ENCODE data around the gene ECSIT. TPM values are rescaled to one million over a fixed set of nuclear protein-coding genes. Genes with fewer than 3 reads are reported as not detected.
A peak's percentile ranks its signal among the peaks of the same experiment; 100 is the strongest.

Gene ECSIT
- total and polyA plus RNA-seq, 2 experiments from 2014 or later, result 36.6 to 66.5 TPM

DNA sequence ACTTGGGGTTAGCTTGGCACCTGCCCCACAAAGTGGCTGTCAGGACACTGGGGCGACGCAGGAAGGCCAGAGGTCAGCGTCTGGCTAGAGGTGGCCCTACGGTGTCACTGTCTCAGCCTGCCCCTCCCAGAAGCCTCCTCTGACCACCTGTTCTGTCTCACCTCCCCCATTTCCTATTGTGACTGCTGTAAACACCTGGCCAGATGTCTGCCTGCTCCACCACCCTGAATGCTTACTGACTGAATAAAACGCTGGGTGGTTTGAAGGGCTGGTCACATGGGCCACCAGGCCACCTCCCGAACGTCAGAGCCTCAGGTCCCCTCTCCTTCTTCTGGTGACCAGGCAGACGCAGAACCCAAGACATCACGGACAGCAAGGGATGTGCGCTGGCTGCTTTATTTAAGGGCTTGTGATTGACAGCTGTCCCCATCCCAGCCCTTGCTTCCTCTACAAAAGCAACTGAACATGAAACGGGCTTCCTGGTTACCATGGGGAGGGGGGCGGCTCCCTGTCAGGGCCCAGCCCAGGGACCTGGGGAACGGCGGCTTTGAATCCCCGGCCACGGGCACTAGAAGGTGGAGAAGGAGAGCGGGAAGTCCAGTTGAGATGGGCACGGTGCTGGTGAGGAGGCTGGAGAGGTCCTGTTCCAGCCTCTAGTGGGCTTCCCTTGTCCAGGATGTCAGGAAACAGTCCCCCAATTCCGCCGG, 23.9 kb upstream of the ECSIT start:
- TF ChIP-seq POLR2AphosphoS5 (IDR thresholded peaks at IDR 0.05; ENCODE audit: low read depth), result no peak
- no peak for TF ChIP-seq EZH2 (IDR thresholded peaks at IDR 0.05; ENCODE audit: low read depth, unreplicated experiment)
- TF ChIP-seq, protein P1, sequence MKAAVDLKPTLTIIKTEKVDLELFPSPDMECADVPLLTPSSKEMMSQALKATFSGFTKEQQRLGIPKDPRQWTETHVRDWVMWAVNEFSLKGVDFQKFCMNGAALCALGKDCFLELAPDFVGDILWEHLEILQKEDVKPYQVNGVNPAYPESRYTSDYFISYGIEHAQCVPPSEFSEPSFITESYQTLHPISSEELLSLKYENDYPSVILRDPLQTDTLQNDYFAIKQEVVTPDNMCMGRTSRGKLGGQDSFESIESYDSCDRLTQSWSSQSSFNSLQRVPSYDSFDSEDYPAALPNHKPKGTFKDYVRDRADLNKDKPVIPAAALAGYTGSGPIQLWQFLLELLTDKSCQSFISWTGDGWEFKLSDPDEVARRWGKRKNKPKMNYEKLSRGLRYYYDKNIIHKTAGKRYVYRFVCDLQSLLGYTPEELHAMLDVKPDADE (IDR thresholded peaks at IDR 0.05), result no peak
- no peak for TF ChIP-seq ZNF331 (CRISPR knock-in tag; IDR thresholded peaks at IDR 0.05; ENCODE audit: low read depth)
- TF ChIP-seq, protein P2, sequence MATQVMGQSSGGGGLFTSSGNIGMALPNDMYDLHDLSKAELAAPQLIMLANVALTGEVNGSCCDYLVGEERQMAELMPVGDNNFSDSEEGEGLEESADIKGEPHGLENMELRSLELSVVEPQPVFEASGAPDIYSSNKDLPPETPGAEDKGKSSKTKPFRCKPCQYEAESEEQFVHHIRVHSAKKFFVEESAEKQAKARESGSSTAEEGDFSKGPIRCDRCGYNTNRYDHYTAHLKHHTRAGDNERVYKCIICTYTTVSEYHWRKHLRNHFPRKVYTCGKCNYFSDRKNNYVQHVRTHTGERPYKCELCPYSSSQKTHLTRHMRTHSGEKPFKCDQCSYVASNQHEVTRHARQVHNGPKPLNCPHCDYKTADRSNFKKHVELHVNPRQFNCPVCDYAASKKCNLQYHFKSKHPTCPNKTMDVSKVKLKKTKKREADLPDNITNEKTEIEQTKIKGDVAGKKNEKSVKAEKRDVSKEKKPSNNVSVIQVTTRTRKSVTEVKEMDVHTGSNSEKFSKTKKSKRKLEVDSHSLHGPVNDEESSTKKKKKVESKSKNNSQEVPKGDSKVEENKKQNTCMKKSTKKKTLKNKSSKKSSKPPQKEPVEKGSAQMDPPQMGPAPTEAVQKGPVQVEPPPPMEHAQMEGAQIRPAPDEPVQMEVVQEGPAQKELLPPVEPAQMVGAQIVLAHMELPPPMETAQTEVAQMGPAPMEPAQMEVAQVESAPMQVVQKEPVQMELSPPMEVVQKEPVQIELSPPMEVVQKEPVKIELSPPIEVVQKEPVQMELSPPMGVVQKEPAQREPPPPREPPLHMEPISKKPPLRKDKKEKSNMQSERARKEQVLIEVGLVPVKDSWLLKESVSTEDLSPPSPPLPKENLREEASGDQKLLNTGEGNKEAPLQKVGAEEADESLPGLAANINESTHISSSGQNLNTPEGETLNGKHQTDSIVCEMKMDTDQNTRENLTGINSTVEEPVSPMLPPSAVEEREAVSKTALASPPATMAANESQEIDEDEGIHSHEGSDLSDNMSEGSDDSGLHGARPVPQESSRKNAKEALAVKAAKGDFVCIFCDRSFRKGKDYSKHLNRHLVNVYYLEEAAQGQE (IDR thresholded peaks at IDR 0.05; ENCODE audit: unreplicated experiment), result no peak
- no peak for TF ChIP-seq STAT1 (IDR thresholded peaks at IDR 0.05; ENCODE audit: unreplicated experiment)
- TF ChIP-seq, protein P3, sequence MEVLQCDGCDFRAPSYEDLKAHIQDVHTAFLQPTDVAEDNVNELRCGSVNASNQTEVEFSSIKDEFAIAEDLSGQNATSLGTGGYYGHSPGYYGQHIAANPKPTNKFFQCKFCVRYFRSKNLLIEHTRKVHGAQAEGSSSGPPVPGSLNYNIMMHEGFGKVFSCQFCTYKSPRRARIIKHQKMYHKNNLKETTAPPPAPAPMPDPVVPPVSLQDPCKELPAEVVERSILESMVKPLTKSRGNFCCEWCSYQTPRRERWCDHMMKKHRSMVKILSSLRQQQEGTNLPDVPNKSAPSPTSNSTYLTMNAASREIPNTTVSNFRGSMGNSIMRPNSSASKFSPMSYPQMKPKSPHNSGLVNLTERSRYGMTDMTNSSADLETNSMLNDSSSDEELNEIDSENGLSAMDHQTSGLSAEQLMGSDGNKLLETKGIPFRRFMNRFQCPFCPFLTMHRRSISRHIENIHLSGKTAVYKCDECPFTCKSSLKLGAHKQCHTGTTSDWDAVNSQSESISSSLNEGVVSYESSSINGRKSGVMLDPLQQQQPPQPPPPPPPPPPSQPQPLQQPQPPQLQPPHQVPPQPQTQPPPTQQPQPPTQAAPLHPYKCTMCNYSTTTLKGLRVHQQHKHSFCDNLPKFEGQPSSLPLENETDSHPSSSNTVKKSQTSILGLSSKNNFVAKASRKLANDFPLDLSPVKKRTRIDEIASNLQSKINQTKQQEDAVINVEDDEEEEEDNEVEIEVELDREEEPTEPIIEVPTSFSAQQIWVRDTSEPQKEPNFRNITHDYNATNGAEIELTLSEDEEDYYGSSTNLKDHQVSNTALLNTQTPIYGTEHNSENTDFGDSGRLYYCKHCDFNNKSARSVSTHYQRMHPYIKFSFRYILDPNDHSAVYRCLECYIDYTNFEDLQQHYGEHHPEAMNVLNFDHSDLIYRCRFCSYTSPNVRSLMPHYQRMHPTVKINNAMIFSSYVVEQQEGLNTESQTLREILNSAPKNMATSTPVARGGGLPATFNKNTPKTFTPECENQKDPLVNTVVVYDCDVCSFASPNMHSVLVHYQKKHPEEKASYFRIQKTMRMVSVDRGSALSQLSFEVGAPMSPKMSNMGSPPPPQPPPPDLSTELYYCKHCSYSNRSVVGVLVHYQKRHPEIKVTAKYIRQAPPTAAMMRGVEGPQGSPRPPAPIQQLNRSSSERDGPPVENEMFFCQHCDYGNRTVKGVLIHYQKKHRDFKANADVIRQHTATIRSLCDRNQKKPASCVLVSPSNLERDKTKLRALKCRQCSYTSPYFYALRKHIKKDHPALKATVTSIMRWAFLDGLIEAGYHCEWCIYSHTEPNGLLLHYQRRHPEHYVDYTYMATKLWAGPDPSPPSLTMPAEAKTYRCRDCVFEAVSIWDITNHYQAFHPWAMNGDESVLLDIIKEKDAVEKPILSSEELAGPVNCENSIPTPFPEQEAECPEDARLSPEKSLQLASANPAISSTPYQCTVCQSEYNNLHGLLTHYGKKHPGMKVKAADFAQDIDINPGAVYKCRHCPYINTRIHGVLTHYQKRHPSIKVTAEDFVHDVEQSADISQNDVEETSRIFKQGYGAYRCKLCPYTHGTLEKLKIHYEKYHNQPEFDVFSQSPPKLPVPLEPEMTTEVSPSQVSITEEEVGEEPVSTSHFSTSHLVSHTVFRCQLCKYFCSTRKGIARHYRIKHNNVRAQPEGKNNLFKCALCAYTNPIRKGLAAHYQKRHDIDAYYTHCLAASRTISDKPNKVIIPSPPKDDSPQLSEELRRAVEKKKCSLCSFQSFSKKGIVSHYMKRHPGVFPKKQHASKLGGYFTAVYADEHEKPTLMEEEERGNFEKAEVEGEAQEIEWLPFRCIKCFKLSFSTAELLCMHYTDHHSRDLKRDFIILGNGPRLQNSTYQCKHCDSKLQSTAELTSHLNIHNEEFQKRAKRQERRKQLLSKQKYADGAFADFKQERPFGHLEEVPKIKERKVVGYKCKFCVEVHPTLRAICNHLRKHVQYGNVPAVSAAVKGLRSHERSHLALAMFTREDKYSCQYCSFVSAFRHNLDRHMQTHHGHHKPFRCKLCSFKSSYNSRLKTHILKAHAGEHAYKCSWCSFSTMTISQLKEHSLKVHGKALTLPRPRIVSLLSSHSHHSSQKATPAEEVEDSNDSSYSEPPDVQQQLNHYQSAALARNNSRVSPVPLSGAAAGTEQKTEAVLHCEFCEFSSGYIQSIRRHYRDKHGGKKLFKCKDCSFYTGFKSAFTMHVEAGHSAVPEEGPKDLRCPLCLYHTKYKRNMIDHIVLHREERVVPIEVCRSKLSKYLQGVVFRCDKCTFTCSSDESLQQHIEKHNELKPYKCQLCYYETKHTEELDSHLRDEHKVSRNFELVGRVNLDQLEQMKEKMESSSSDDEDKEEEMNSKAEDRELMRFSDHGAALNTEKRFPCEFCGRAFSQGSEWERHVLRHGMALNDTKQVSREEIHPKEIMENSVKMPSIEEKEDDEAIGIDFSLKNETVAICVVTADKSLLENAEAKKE (CRISPR knock-in tag; IDR thresholded peaks at IDR 0.05), result no peak
- no peak for TF ChIP-seq NANOG (IDR thresholded peaks at IDR 0.05; ENCODE audit: borderline replicate concordance)
- TF ChIP-seq, protein P4, sequence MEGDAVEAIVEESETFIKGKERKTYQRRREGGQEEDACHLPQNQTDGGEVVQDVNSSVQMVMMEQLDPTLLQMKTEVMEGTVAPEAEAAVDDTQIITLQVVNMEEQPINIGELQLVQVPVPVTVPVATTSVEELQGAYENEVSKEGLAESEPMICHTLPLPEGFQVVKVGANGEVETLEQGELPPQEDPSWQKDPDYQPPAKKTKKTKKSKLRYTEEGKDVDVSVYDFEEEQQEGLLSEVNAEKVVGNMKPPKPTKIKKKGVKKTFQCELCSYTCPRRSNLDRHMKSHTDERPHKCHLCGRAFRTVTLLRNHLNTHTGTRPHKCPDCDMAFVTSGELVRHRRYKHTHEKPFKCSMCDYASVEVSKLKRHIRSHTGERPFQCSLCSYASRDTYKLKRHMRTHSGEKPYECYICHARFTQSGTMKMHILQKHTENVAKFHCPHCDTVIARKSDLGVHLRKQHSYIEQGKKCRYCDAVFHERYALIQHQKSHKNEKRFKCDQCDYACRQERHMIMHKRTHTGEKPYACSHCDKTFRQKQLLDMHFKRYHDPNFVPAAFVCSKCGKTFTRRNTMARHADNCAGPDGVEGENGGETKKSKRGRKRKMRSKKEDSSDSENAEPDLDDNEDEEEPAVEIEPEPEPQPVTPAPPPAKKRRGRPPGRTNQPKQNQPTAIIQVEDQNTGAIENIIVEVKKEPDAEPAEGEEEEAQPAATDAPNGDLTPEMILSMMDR (conservative IDR thresholded peaks at IDR 0.05; ENCODE audit: low read depth in 2 of 2), result no peak
- TF ChIP-seq ZNF114 (CRISPR knock-in tag; IDR thresholded peaks at IDR 0.05), result no peak
- TF ChIP-seq EZH2phosphoT487 (IDR thresholded peaks at IDR 0.05; ENCODE audit: unreplicated experiment), result no peak
- TF ChIP-seq JUNB (IDR thresholded peaks at IDR 0.05; ENCODE audit: unreplicated experiment), result no peak
- no peak for TF ChIP-seq CREB1 (CRISPR knock-in tag; IDR thresholded peaks at IDR 0.05; ENCODE audit: low read depth)
- Histone ChIP-seq H3K27me3 (ENCODE audit: insufficient read depth) (no peaks in the 10 kb centered on the region), H3K79me2 (replicated peaks; ENCODE audit: insufficient read depth) (peaks cover 26% of the 10 kb centered on the region), H3K36me3 (ENCODE audit: insufficient read depth) (no peaks in the 10 kb centered on the region; the same call in 1 of the 2 replicates), H3K9me2 (ENCODE audit: insufficient read depth) (no peaks in the 10 kb centered on the region), H4K20me1 (replicated peaks; ENCODE audit: insufficient read depth) (peaks cover 5% of the 10 kb centered on the region; the same call in 1 of the 2 replicates), H3K27ac (ENCODE audit: low read depth) (peak overlapping the region; percentile 39; the same call in 1 of the 2 replicates), H2AFZ (no peak overlapping the region), H3K4me1 (ENCODE audit: insufficient read depth) (peaks cover 1% of the 10 kb centered on the region; the same call in 1 of the 2 replicates), H3K4me3 (no peak overlapping the region), H3F3A (replicated peaks; ENCODE audit: low read depth) (no peaks in the 10 kb centered on the region), H3K4me2 (no peak overlapping the region)
- Mint-ChIP-seq H3K27me3 (ENCODE audit: insufficient read depth, low read depth, poor library complexity) (no peaks in the 10 kb centered on the region), H3K9me3 (no peaks in the 10 kb centered on the region; the same call in 2 of the 3 replicates), H3K27ac (no peak overlapping the region), H3K36me3 (ENCODE audit: low read depth) (peaks cover 33% of the 10 kb centered on the region), H3K4me1 (peaks cover 3% of the 10 kb centered on the region), H3K4me3 (no peak overlapping the region)
- no peak for ATAC-seq
- DNase-seq (ENCODE audit: low spot score), result no peak

Measured in GM23338 (cell line).